Measurements from ENCODE around the gene NTF3. TPM values are rescaled to one million over a fixed set of nuclear protein-coding genes. Genes with fewer than 3 reads are reported as not detected.

NTF3 gene
- total RNA-seq, 4 donors from 2014 or later, result 0.42 to 2.2 (median 2.1) TPM

GRCh38 chr12:5465384-5465783 is 33.5 kb downstream of the NTF3 start:
- no peak overlapping the region for H3K4me3 ChIP-seq (ENCODE audit: low read depth, poor library complexity, severe bottlenecking)
- intact Hi-C loops (cut with DNase I; ENCODE audit: low total_unique reads), result loop anchor here (5.0 kb wide), 1 partner anchor 817 kb away; no protein-coding TSS in a partner anchor
- DNase-seq (ENCODE audit: low spot score in 2 of 2), result no peak
- TF ChIP-seq POLR2A (IDR thresholded peaks at IDR 0.05) (no peak), CTCF (IDR thresholded peaks at IDR 0.05) (no peak)
- WGBS, 2 donors, result 69 to 77% methylated on average over 6 of the region's 6 CpGs

- TF ChIP-seq POLR2A (IDR thresholded peaks at IDR 0.05) (no peak), CTCF (IDR thresholded peaks at IDR 0.05) (no peak)
- intact Hi-C loops (cut with DNase I; ENCODE audit: low total_unique reads), result loop anchor here (5.0 kb wide), 1 partner anchor 816 kb away; no protein-coding TSS in a partner anchor
- H3K4me3 ChIP-seq (ENCODE audit: low read depth, poor library complexity, severe bottlenecking), result no peak overlapping the region
- WGBS, 2 donors, result 24 to 34% methylated on average over 5 of the region's 5 CpGs
- no peak for DNase-seq (ENCODE audit: low spot score in 2 of 2)
Measured at GRCh38 chr12:5466521-5466960, 34.6 kb downstream of the NTF3 start.

GRCh38 chr12:5467931-5468330 is 36.0 kb downstream of the NTF3 start:
- no peak for DNase-seq (ENCODE audit: low spot score in 2 of 2)
- no peak overlapping the region for H3K4me3 ChIP-seq (ENCODE audit: low read depth, poor library complexity, severe bottlenecking)
- no peak for TF ChIP-seq CTCF (IDR thresholded peaks at IDR 0.05)
- TF ChIP-seq POLR2A (IDR thresholded peaks at IDR 0.05), result no peak
- 43 to 46% methylated on average over 2 of the region's 2 CpGs for WGBS, 2 donors
- intact Hi-C loops (cut with DNase I; ENCODE audit: low total_unique reads), result loop anchor here (5.0 kb wide), 1 partner anchor 814 kb away; no protein-coding TSS in a partner anchor

- intact Hi-C loops (cut with DNase I; ENCODE audit: low total_unique reads), result no loop called here
- 70 to 79% methylated on average over 7 of the region's 7 CpGs for WGBS, 2 donors
- DNase-seq (ENCODE audit: low spot score in 2 of 2), result no peak
- no peak overlapping the region for H3K4me3 ChIP-seq (ENCODE audit: low read depth, poor library complexity, severe bottlenecking)
- no peak for TF ChIP-seq POLR2A (IDR thresholded peaks at IDR 0.05)
- TF ChIP-seq CTCF (IDR thresholded peaks at IDR 0.05), result no peak
Measured at GRCh38 chr12:5470221-5470620, 38.3 kb downstream of the NTF3 start.

GRCh38 chr12:5470703-5471102 is 38.8 kb downstream of the NTF3 start:
- 71 to 80% methylated on average over 2 of the region's 2 CpGs for WGBS, 2 donors
- intact Hi-C loops (cut with DNase I; ENCODE audit: low total_unique reads), result no loop called here
- TF ChIP-seq CTCF (IDR thresholded peaks at IDR 0.05) (no peak), POLR2A (IDR thresholded peaks at IDR 0.05) (no peak)

More at GRCh38 chr12:5470703-5471102, 38.8 kb downstream of the NTF3 start:
- no peak overlapping the region for H3K4me3 ChIP-seq (ENCODE audit: low read depth, poor library complexity, severe bottlenecking)
- DNase-seq (ENCODE audit: low spot score in 2 of 2), result no peak

Data from lower leg skin (tissue), 4 donors.